Mesothelial cell of epicardium (in vitro differentiated cells): Measurements from ENCODE around the gene CLCN7. TPM values are rescaled to one million over a fixed set of nuclear protein-coding genes. Genes with fewer than 3 reads are reported as not detected.

Source experiments
- DNase-seq, 2 experiments: peaks; one replicate each; pipeline ENCODE4 v3.0.0; 2021; ENCODE audit warnings: low spot score in 2 of 2; ENCODE audit not compliant: unreplicated experiment in 2 of 2
- H3K27ac Mint-ChIP-seq: 2 replicates; pipeline ENCODE4 v1.8.0; 2021; ENCODE audit warnings: mixed read lengths
- H3K27me3 Mint-ChIP-seq: 2 replicates; pipeline ENCODE4 v1.8.0; 2021; ENCODE audit warnings: low read depth, mixed read lengths
- H3K36me3 Mint-ChIP-seq: 2 replicates; pipeline ENCODE4 v1.8.0; 2021; ENCODE audit warnings: mixed read lengths
- H3K4me1 Mint-ChIP-seq: 2 replicates; pipeline ENCODE4 v1.8.0; 2021; ENCODE audit warnings: mixed read lengths
- H3K4me3 Mint-ChIP-seq: 2 replicates; pipeline ENCODE4 v1.8.0; 2021; ENCODE audit warnings: mild to moderate bottlenecking, moderate library complexity, mixed read lengths
- H3K9me3 Mint-ChIP-seq: 2 replicates; pipeline ENCODE4 v1.8.0; 2021; ENCODE audit warnings: mixed read lengths
- CTCF ChIP-seq: fragments of 200-600 bp; sonication (generic); IDR thresholded peaks from one replicate; pipeline ENCODE4 v1.5.0; 2021; ENCODE audit warnings: antibody characterized with exemption; ENCODE audit not compliant: unreplicated experiment
- total RNA-seq: library from RNA; stranded (reverse); gene quantifications from 3 replicates; pipeline ENCODE4 v1.2.1, GENCODE V29; 2021

The CLCN7 gene
- total RNA-seq, 1 donor from 2014 or later = 94.6 TPM

- H3K27ac Mint-ChIP-seq = no peak overlapping the region
- no peak overlapping the region for H3K4me3 Mint-ChIP-seq
- no peaks in the 10 kb centered on the region for H3K4me1 Mint-ChIP-seq
- DNase-seq = no peak
- no peaks in the 10 kb centered on the region for H3K36me3 Mint-ChIP-seq
- no peaks in the 10 kb centered on the region for H3K27me3 Mint-ChIP-seq
- no peak for TF ChIP-seq CTCF
- no peaks in the 10 kb centered on the region for H3K9me3 Mint-ChIP-seq
Measured at GRCh38 chr16:1432388-1433262, 42.2 kb downstream of the CLCN7 start.

- no peaks in the 10 kb centered on the region for H3K27me3 Mint-ChIP-seq
- no peaks in the 10 kb centered on the region for H3K9me3 Mint-ChIP-seq
- no peaks in the 10 kb centered on the region for H3K4me1 Mint-ChIP-seq
- no peak for TF ChIP-seq CTCF
- no peak for DNase-seq
- no peak overlapping the region for H3K4me3 Mint-ChIP-seq
- H3K36me3 Mint-ChIP-seq = no peaks in the 10 kb centered on the region
- H3K27ac Mint-ChIP-seq = no peak overlapping the region
Measured at GRCh38 chr16:1431497-1432270, 43.1 kb downstream of the CLCN7 start.

DNA sequence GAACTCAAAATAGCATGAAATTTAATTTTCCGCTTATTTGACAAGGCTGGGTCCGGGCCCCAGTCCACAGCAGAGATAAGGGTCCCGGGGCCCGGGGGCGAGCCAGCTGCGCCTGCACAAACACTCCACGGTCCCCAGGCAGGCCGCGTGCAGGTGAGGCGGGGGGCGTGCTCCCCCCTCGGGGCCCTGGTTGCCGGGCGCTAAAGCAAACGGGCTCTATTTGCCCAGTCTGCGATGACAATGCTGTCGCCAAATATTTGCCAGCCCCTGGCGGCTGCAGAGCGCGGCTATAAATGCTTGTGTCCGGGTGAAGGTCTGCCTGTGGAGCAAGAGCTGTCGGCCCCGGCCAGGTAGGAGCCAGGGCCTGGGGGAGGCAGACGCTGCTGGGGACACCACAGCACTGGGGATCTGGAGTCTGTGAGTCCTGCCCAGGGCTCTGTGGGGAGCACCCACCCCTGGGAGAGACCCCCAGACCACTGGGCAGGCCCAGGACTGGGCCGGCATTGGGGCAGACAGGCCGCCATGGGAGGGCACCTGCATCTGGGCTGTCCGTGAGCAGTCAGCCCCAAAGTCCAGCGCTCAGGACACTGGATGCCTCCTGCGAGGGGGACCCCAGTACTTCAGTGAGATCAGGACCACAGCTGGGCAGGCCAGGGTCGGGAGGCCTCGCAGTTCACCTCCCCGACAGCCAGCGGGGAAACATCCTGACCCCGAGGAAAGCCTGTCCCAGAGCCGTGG lies 43.9 kb downstream of the CLCN7 start, which contains the start of gene PERCC1:
TSS of gene PERCC1 (plus strand) at position 320 of the 738 bp plus-strand sequence. CDS start 1,516 bp downstream, outside the sequence.
- no peak for DNase-seq
- no peaks in the 10 kb centered on the region for H3K36me3 Mint-ChIP-seq
- no peaks in the 10 kb centered on the region for H3K9me3 Mint-ChIP-seq
- H3K4me3 Mint-ChIP-seq = no peak within 1 kb of the TSS
- H3K27me3 Mint-ChIP-seq = no peaks in the 10 kb centered on the region
- H3K4me1 Mint-ChIP-seq = no peaks in the 10 kb centered on the region
- H3K27ac Mint-ChIP-seq = no peak within 1 kb of the TSS
- TF ChIP-seq CTCF = no peak

DNA sequence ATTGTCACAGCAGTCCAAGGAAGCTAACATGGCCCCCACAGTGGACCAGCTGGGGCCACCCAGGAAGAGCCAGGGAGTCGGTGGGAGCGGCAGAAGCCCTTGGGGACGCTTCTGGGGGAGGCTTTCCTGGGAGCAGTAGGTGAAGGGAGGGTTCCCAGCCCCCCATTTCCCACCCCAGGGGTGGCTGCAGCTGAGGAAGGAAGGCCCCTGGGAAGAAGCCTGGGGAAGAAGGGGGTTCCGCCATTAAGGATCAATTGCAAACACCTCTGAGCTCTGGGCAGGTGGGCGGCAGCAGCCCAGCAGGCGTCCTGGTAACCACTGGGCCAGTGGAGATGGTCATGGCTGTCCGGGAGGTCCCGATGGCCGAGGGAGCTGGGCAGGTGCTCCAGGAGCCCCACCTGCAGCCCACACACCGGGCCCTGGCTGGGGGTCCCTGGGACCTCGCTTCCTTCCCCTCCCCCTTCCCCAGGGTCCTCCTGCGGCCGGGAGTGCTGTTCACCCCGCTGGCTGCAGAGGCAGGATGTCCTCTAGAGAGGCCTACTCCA lies 44.5 kb downstream of the CLCN7 start:
- Mint-ChIP-seq H3K9me3 (no peaks in the 10 kb centered on the region), H3K27ac (no peak overlapping the region), H3K4me1 (no peaks in the 10 kb centered on the region), H3K27me3 (no peaks in the 10 kb centered on the region), H3K4me3 (no peak overlapping the region), H3K36me3 (no peaks in the 10 kb centered on the region)
- TF ChIP-seq CTCF = no peak
- DNase-seq = no peak

DNA sequence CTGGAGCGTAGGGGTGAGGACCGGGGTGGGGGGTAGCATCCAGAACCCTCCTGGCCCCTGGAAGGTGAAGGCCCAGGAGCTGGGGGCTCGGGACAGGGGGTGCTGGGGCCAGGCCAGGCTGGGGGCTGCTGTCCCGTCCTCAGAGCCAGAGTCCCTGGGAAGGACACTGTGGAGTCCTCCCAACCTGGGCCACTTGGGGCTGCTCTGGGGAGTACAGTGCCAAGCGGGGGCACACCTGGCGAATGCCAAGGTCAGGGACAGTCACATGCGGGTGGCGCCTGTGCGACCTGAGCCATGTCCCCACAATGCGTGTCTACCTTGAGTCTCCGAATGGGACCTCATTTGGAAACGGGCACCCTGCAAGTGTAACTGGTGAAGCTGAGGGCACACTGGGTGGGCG lies 45.2 kb downstream of the CLCN7 start:
- DNase-seq = no peak
- Mint-ChIP-seq H3K27ac (no peak overlapping the region), H3K36me3 (no peaks in the 10 kb centered on the region), H3K4me3 (no peak overlapping the region), H3K9me3 (no peaks in the 10 kb centered on the region), H3K27me3 (no peaks in the 10 kb centered on the region), H3K4me1 (no peaks in the 10 kb centered on the region)
- no peak for TF ChIP-seq CTCF
